CD14-positive monocyte (primary cell): Measurements from ENCODE around the gene EVC. TPM values are rescaled to one million over a fixed set of nuclear protein-coding genes. Genes with fewer than 3 reads are reported as not detected.

Experiments
- DNase-seq, 3 donors: peaks; one replicate each; pipeline ENCODE4 v3.0.0-alpha.2; 2011 to 2022
- H2AFZ ChIP-seq: 2 replicates; pipeline ENCODE4 v1.6.0; 2012; ENCODE audit warnings: mild to moderate bottlenecking, low read depth, low read length, inconsistent platforms; ENCODE audit not compliant: insufficient read depth, poor library complexity, severe bottlenecking
- H3K27ac ChIP-seq, 2 donors: 1 replicate in 1 of 2; 2 replicates in 1 of 2; pipeline ENCODE4 v1.5.1; 2012 to 2013; ENCODE audit warnings: low read length in 2 of 2, control low read depth in 1 of 2, inconsistent platforms in 1 of 2, low read depth in 1 of 2, mild to moderate bottlenecking in 1 of 2
- H3K27me3 ChIP-seq, 2 donors: one replicate each; pipeline versions ENCODE4 v1.6.0 to v1.6.1; 2011 to 2013; ENCODE audit warnings: low read length in 2 of 2; ENCODE audit not compliant: control insufficient read depth in 2 of 2, insufficient read depth in 2 of 2
- H3K36me3 ChIP-seq, 2 donors: replicated peaks in 1 of 2; 1 replicate in 1 of 2; 2 replicates in 1 of 2; pipeline versions ENCODE4 v1.5.1 to v1.6.1; 2012 to 2013; ENCODE audit warnings: low read length in 2 of 2, control low read depth in 1 of 2, inconsistent platforms in 1 of 2, mild to moderate bottlenecking in 1 of 2; ENCODE audit not compliant: insufficient read depth in 2 of 2, control insufficient read depth in 1 of 2
- H3K4me1 ChIP-seq, 2 donors: 1 replicate in 1 of 2; 2 replicates in 1 of 2; pipeline versions ENCODE4 v1.5.1 to v1.6.1; 2012 to 2013; ENCODE audit warnings: low read length in 2 of 2, control low read depth in 1 of 2, inconsistent platforms in 1 of 2, mild to moderate bottlenecking in 1 of 2, moderate library complexity in 1 of 2; ENCODE audit not compliant: insufficient read depth in 2 of 2, control insufficient read depth in 1 of 2
- H3K4me2 ChIP-seq: replicated peaks from 2 replicates; pipeline ENCODE3; 2012; ENCODE audit warnings: low read length, moderate library complexity, mild to moderate bottlenecking; ENCODE audit not compliant: poor library complexity, severe bottlenecking; ENCODE audit errors: extremely low read depth
- H3K4me3 ChIP-seq, 3 experiments: fragments of 200-600 bp in 1 of 3; sonication (generic) in 1 of 3; replicated peaks in 1 of 3; 1 replicate in 2 of 3; 2 replicates in 1 of 3; pipeline ENCODE4 v1.5.1; 2011 to 2013; ENCODE audit warnings: low read length in 3 of 3, mild to moderate bottlenecking in 3 of 3, control low read depth in 2 of 3, low read depth in 2 of 3, inconsistent platforms in 1 of 3, moderate library complexity in 1 of 3
- H3K79me2 ChIP-seq: 2 replicates; pipeline ENCODE4 v1.6.0; 2012; ENCODE audit warnings: mild to moderate bottlenecking, control low read depth, inconsistent platforms, low read length, moderate library complexity; ENCODE audit not compliant: insufficient read depth
- H3K9ac ChIP-seq: 2 replicates; pipeline ENCODE4 v1.6.0; 2017; ENCODE audit warnings: low read length, mild to moderate bottlenecking; ENCODE audit not compliant: insufficient read depth, poor library complexity, severe bottlenecking
- H3K9me3 ChIP-seq, 2 donors: replicated peaks in 1 of 2; 1 replicate in 1 of 2; 2 replicates in 1 of 2; pipeline versions ENCODE4 v1.5.1 to v1.6.1; 2012 to 2013; ENCODE audit warnings: low read length in 2 of 2, control low read depth in 1 of 2; ENCODE audit not compliant: control insufficient read depth in 1 of 2, insufficient read depth in 1 of 2
- H4K20me1 ChIP-seq: 2 replicates; pipeline ENCODE4 v1.6.0; 2012; ENCODE audit warnings: mild to moderate bottlenecking, low read length, control low read depth, moderate library complexity; ENCODE audit not compliant: insufficient read depth
- H3K27ac Mint-ChIP-seq, 7 donors: one replicate each; pipeline ENCODE4 v1.8.0; 2020; ENCODE audit warnings: mild to moderate bottlenecking in 7 of 7, mixed read lengths in 7 of 7, moderate library complexity in 6 of 7, inconsistent platforms in 2 of 7
- H3K27me3 Mint-ChIP-seq, 3 donors: one replicate each; pipeline ENCODE4 v1.8.0; 2021 to 2022; ENCODE audit warnings: low read depth in 3 of 3, mild to moderate bottlenecking in 3 of 3, mixed read lengths in 3 of 3, moderate library complexity in 3 of 3, inconsistent platforms in 1 of 3
- H3K36me3 Mint-ChIP-seq, 2 donors: one replicate each; pipeline ENCODE4 v1.8.0; 2020; ENCODE audit warnings: mixed read lengths in 2 of 2, inconsistent platforms in 1 of 2, mild to moderate bottlenecking in 1 of 2
- H3K4me1 Mint-ChIP-seq: one replicate; pipeline ENCODE4 v1.8.0; 2020; ENCODE audit warnings: mild to moderate bottlenecking, mixed read lengths
- H3K4me3 Mint-ChIP-seq, 2 donors: one replicate each; pipeline ENCODE4 v1.8.0; 2020; ENCODE audit warnings: mild to moderate bottlenecking in 2 of 2, mixed read lengths in 2 of 2, moderate library complexity in 1 of 2
- H3K9me3 Mint-ChIP-seq, 7 donors: one replicate each; pipeline ENCODE4 v1.8.0; 2020 to 2022; ENCODE audit warnings: mixed read lengths in 7 of 7, mild to moderate bottlenecking in 6 of 7, moderate library complexity in 6 of 7, inconsistent platforms in 2 of 7
- WGBS: methylation state at CpG from one replicate; pipeline ENCODE4 v1.1.5; 2013; ENCODE audit warnings: missing lambda C conversion rate; ENCODE audit not compliant: insufficient coverage; 5-methylcytosine and 5-hydroxymethylcytosine counted together
- intact Hi-C, 2 donors: fragments of 100-400 bp; cut with micrococcal nuclease; formaldehyde crosslinking; loops; one replicate each; pipeline versions ENCODE4 v1.15.0 to v1.15.1; 2023
- polyA plus RNA-seq, 3 donors: library from polyadenylated mRNA; depleted of rRNA in 1 of 3; unstranded in 2 of 3; stranded (reverse) in 1 of 3; fragments of 300-500 nt in 2 of 3; fragments of >200 nt in 1 of 3; fragmentation: Illumina TruSeq in 2 of 3; gene quantifications; 1 replicate in 2 of 3; 2 replicates in 1 of 3; pipeline ENCODE4 v1.2.3, GENCODE V29; 2012 to 2021
- TF ChIP-seq, protein P1 (sequence below): fragments of 200-600 bp; IDR thresholded peaks from one replicate; pipeline ENCODE4 v1.8.0; 2022; ENCODE audit warnings: antibody characterized with exemption, mild to moderate bottlenecking

EVC gene
- polyA plus RNA-seq, 3 donors = 0.36 TPM; not detected in 2

DNA sequence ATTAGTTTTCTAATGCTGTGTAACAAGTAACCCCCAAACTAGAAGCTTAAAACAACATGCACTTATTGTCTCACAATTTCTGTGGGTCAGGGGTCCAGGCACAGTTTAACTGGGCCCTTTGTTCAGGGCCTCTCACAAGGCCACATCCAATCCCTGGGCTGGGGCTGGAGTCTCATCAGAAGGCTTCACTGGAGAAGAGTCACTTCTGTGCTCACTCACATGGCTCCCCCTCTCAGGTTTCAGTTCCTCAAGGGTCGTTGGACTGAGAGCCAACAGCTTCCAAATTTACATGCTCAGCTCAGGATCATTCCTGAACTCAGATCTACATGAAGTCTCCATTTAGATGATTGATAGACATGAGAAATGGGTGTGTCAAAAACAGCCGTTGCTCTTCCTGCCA, 77.1 kb downstream of the EVC start:
- Mint-ChIP-seq H3K27me3 (peaks cover 0 to 3% (median 0%) of the 10 kb centered on the region in 3 donors), H3K4me3 (no peak overlapping the region), H3K4me1 (no peaks in the 10 kb centered on the region), H3K27ac (no peak overlapping the region), H3K36me3 (no peaks in the 10 kb centered on the region), H3K9me3 (peaks cover 4 to 12% (median 6%) of the 10 kb centered on the region in 7 donors)
- TF ChIP-seq, protein P1, sequence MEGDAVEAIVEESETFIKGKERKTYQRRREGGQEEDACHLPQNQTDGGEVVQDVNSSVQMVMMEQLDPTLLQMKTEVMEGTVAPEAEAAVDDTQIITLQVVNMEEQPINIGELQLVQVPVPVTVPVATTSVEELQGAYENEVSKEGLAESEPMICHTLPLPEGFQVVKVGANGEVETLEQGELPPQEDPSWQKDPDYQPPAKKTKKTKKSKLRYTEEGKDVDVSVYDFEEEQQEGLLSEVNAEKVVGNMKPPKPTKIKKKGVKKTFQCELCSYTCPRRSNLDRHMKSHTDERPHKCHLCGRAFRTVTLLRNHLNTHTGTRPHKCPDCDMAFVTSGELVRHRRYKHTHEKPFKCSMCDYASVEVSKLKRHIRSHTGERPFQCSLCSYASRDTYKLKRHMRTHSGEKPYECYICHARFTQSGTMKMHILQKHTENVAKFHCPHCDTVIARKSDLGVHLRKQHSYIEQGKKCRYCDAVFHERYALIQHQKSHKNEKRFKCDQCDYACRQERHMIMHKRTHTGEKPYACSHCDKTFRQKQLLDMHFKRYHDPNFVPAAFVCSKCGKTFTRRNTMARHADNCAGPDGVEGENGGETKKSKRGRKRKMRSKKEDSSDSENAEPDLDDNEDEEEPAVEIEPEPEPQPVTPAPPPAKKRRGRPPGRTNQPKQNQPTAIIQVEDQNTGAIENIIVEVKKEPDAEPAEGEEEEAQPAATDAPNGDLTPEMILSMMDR = no peak
- Histone ChIP-seq H3K4me1 (no peaks in the 10 kb centered on the region), H3K79me2 (no peaks in the 10 kb centered on the region), H3K27ac (no peak overlapping the region), H3K36me3 (no peaks in the 10 kb centered on the region), H3K9me3 (peaks cover 0 to 7% of the 10 kb centered on the region in 2 donors), H3K4me2 (no peak overlapping the region), H3K4me3 (no peak overlapping the region), H3K9ac (no peak overlapping the region), H4K20me1 (no peaks in the 10 kb centered on the region), H2AFZ (no peak overlapping the region), H3K27me3 (no peaks in the 10 kb centered on the region)
- intact Hi-C loops = no loop called here
- no CpG with 5 or more reads among the region's 2 CpGs for WGBS
- DNase-seq = no peak

DNA sequence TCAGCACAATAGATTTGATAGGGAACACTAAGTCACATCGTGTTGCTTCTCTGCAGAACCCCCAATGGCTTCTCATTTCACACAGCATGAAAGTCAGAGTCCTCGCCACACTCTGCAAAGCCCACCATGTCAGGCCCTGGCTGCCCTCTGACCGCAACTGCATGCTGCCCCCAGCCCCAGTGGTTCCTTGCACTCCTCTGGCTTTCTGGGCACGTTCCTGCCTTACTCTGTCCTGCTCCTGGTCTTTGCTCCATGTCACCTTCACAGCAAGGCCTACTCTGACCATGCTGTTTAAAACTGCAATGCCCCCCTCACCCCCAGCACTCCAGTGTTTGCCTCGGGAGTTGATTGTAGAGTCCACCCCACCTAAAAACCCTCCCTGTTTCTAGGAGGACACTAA, 78.1 kb downstream of the EVC start:
- Mint-ChIP-seq H3K27me3 (peaks cover 0 to 3% (median 0%) of the 10 kb centered on the region in 3 donors), H3K36me3 (no peaks in the 10 kb centered on the region), H3K9me3 (peaks cover 4 to 10% (median 6%) of the 10 kb centered on the region in 7 donors), H3K27ac (no peak overlapping the region), H3K4me1 (no peaks in the 10 kb centered on the region), H3K4me3 (no peak overlapping the region)
- Histone ChIP-seq H3K79me2 (no peaks in the 10 kb centered on the region), H3K9me3 (peaks cover 0 to 7% of the 10 kb centered on the region in 2 donors), H4K20me1 (no peaks in the 10 kb centered on the region), H3K4me2 (no peak overlapping the region), H3K36me3 (no peaks in the 10 kb centered on the region), H3K27me3 (no peaks in the 10 kb centered on the region), H3K27ac (no peak overlapping the region), H3K4me1 (no peaks in the 10 kb centered on the region), H3K9ac (no peak overlapping the region), H2AFZ (no peak overlapping the region), H3K4me3 (no peak overlapping the region)
- intact Hi-C loops = no loop called here
- WGBS = 78% methylated on average over 5 of the region's 5 CpGs
- TF ChIP-seq, protein P1 = no peak
- no peak for DNase-seq
